RWPE2 (cell line): ENCODE data around the gene ATP2A3.

ENCODE experiments used
- ATAC-seq: fragments of 200-7000 bp; cut with Tn5 transposase; 3 replicates; pipeline ENCODE4 v1.9.1; 2021; ENCODE audit warnings: low read depth
- DNase-seq: peaks from one replicate; pipeline ENCODE4 v3.0.0-alpha.2; 2020; ENCODE audit warnings: low spot score
- H3K27ac ChIP-seq: fragments of 450-650 bp; 2 replicates; pipeline ENCODE4 v1.5.1; 2017; ENCODE audit warnings: mild to moderate bottlenecking; ENCODE audit not compliant: poor library complexity, severe bottlenecking
- H3K27me3 ChIP-seq: fragments of 250-450 bp; sonication (Bioruptor Pico); 2 replicates; pipeline ENCODE4 v1.5.1; 2021; ENCODE audit warnings: mild to moderate bottlenecking, moderate library complexity; ENCODE audit not compliant: insufficient read depth, poor library complexity, severe bottlenecking
- H3K36me3 ChIP-seq: fragments of 250-450 bp; sonication (Bioruptor Pico); 2 replicates; pipeline ENCODE4 v1.5.1; 2020; ENCODE audit warnings: low read depth, mild to moderate bottlenecking, moderate library complexity
- H3K4me1 ChIP-seq: fragments of 250-450 bp; sonication (Bioruptor Pico); 2 replicates; pipeline ENCODE4 v1.5.1; 2021; ENCODE audit warnings: mild to moderate bottlenecking, moderate library complexity; ENCODE audit not compliant: insufficient read depth, poor library complexity, severe bottlenecking
- H3K4me3 ChIP-seq: fragments of 250-450 bp; sonication (Bioruptor Pico); 2 replicates; pipeline ENCODE4 v1.5.1; 2021; ENCODE audit warnings: mild to moderate bottlenecking, moderate library complexity; ENCODE audit not compliant: severe bottlenecking
- H3K9me3 ChIP-seq: fragments of 250-450 bp; sonication (Bioruptor Pico); 2 replicates; pipeline ENCODE4 v1.5.1; 2021; ENCODE audit warnings: mild to moderate bottlenecking, moderate library complexity; ENCODE audit not compliant: severe bottlenecking
- CTCF ChIP-seq: fragments of 450-650 bp; IDR thresholded peaks from one replicate; pipeline ENCODE4 v1.5.1; 2017; ENCODE audit warnings: mild to moderate bottlenecking, moderate library complexity; ENCODE audit not compliant: poor library complexity, severe bottlenecking

ATP2A3 gene

GRCh38 chr17:3909257-3909656 lies 55.0 kb downstream of the ATP2A3 start:
- no peaks in the 10 kb centered on the region for H3K4me1 ChIP-seq

GRCh38 chr17:3907483-3908216 lies 56.6 kb downstream of the ATP2A3 start:
- Histone ChIP-seq H3K4me3 (no peak overlapping the region), H3K36me3 (no peaks in the 10 kb centered on the region), H3K27ac (no peak overlapping the region), H3K4me1 (no peaks in the 10 kb centered on the region), H3K27me3 (no peaks in the 10 kb centered on the region), H3K9me3 (no peaks in the 10 kb centered on the region)
- peak; percentile 37 for TF ChIP-seq CTCF
- no peak for DNase-seq
- ATAC-seq = no peak

More at GRCh38 chr17:3909257-3909656, 55.0 kb downstream of the ATP2A3 start:
- Histone ChIP-seq H3K9me3 (no peaks in the 10 kb centered on the region), H3K27ac (no peak overlapping the region), H3K4me3 (no peak overlapping the region), H3K27me3 (no peaks in the 10 kb centered on the region), H3K36me3 (no peaks in the 10 kb centered on the region)
- no peak for TF ChIP-seq CTCF
- DNase-seq = no peak
- ATAC-seq = no peak

- no peak for DNase-seq
- Histone ChIP-seq H3K27ac (no peak overlapping the region), H3K4me3 (no peak overlapping the region), H3K36me3 (no peaks in the 10 kb centered on the region), H3K9me3 (no peaks in the 10 kb centered on the region), H3K4me1 (no peaks in the 10 kb centered on the region), H3K27me3 (no peaks in the 10 kb centered on the region)
- TF ChIP-seq CTCF = no peak
- ATAC-seq = 0 out of 3 replicates have a peak, but pooled peaks have one; percentile 26
Measured at GRCh38 chr17:3906881-3907280, 57.4 kb downstream of the ATP2A3 start.

- Histone ChIP-seq H3K27me3 (no peaks in the 10 kb centered on the region), H3K4me3 (no peak overlapping the region), H3K36me3 (no peaks in the 10 kb centered on the region), H3K4me1 (no peaks in the 10 kb centered on the region), H3K27ac (no peak overlapping the region), H3K9me3 (no peaks in the 10 kb centered on the region)
- no peak for DNase-seq
- no peak for ATAC-seq
- TF ChIP-seq CTCF = no peak
Measured at GRCh38 chr17:3905017-3905520, 59.2 kb downstream of the ATP2A3 start.

- Histone ChIP-seq H3K36me3 (no peaks in the 10 kb centered on the region), H3K27me3 (no peaks in the 10 kb centered on the region), H3K4me1 (no peaks in the 10 kb centered on the region), H3K4me3 (no peak overlapping the region), H3K27ac (no peak overlapping the region), H3K9me3 (no peaks in the 10 kb centered on the region)
- ATAC-seq (no peak), DNase-seq (no peak)
- no peak for TF ChIP-seq CTCF
Measured at GRCh38 chr17:3904501-3904900, 59.7 kb downstream of the ATP2A3 start.
